Measurements from ENCODE around the gene NKX1-1. TPM values are rescaled to one million over a fixed set of nuclear protein-coding genes. Genes with fewer than 3 reads are reported as not detected.
A peak's percentile ranks its signal among the peaks of the same experiment; 100 is the strongest.

The NKX1-1 gene
- total RNA-seq, 2 donors from 2014 or later: not detected

DNA sequence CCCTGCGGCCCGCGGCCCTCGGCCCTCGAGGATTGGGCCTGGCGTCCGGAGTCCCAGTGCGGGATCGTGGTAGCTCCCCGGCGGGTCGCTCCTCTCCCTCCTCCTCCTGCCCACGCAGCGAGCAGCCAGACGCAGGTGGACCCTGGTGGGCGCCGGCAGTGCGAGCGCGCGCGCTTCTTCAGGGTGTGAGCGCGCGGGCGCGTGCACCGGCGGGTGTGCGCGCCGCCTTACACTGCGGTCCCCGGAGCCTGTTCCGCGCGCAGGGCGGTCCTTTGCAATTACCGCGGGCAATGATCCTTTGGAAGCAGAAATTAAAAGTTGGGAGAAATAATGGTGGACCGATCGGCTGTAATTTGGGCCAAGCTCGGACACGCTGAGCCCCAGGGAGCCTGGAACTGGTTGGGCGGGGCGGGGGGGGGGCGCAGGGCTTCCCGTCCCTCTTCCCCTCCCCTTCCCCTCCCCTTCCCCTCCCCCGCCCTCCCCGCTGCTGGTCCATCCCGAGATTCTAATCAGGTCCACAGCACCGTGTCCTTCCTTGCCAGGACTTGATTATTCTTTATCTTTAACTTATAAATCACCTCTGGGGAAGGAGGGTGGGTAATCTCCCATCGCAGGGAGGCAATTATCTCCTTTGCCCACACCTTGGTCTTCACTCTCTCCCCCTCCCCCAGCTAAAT lies 1.6 kb upstream of the NKX1-1 start:
- no peak for DNase-seq (ENCODE audit: low spot score)
- intact Hi-C loops (cut with DNase I): no loop called here

DNA sequence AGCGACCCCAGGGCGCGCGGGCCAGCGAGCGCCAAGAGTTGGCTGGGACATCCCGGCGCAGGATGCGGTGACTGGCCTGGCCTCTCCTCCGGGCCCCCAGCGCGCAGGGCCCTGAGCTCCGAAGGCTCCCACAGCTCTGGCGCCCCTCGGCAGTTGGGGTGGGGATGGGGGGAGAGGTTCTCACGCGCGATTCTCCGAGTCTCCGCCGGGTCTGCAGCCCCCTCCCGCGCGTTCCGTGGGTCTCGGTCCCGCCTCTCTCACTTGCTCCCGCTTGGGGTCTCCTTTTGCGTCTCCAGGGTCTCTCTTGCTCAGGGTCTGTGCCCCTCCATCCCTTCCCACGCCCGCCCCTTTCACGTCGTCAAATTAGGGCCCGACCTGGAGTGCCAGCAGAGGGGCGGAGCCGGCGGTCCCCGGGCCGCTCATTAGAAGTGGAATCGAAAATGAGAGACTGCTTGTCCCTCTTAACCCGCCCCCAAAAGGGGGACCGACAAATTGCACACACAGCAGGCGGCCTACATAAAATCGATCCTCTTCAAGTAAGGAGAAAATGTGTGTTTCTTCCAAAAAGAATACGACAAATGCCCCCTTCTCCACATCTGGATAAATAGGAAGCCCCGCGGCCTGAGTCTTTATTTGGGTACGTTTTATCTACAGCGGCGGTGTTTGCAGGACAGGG lies 877 bp upstream of the NKX1-1 start:
- DNase-seq (ENCODE audit: low spot score): peak; percentile 73
- intact Hi-C loops (cut with DNase I): no loop called here

DNA sequence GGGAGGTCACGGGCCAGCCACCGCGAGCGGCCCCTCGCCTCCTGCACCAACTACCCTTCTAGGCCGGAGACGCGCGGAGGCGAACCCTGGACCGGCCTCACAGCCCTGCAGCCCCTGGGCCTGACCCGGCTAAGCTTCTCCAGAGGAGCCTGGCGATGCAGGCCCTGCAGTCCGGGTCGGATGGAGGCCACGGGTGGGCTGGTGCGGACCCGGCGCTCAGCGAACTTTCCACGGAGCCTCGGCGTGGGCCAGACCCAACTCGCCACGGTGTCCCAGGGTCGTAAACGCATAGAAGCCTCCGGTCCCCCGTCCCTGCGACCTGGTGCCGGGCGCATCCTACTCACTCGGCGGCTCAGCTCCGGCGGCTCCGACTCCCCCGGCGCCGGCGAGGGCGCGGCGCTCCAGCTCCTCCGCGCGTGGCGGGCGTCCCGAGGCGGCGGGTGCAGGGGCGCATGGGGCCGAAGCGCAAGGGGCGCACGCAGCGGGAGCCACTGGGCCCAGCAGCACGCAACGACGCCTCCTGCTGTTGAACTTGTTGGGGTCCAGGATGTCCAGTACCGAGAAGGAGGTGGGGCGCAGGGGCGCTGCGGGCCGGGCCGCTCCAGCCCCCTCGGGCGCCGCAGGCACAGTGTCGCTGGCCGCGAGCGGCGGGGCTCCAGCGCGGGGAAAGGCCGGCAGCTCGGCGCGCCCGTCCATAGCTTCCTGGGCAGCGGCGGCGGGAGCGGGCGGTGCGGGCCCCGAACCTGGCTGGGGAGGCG lies 427 bp downstream of the NKX1-1 start:
- intact Hi-C loops (cut with DNase I): no loop called here
- DNase-seq (ENCODE audit: low spot score): peak; percentile 71

- no peak for DNase-seq (ENCODE audit: low spot score)
- intact Hi-C loops (cut with DNase I): no loop called here
These were observed 997 bp downstream of the NKX1-1 start for GRCh38 chr4:1405254-1405635.

- peak; percentile 71 for DNase-seq (ENCODE audit: low spot score)
- intact Hi-C loops (cut with DNase I): no loop called here
These were observed 1.5 kb downstream of the NKX1-1 start for GRCh38 chr4:1404573-1405253.

DNA sequence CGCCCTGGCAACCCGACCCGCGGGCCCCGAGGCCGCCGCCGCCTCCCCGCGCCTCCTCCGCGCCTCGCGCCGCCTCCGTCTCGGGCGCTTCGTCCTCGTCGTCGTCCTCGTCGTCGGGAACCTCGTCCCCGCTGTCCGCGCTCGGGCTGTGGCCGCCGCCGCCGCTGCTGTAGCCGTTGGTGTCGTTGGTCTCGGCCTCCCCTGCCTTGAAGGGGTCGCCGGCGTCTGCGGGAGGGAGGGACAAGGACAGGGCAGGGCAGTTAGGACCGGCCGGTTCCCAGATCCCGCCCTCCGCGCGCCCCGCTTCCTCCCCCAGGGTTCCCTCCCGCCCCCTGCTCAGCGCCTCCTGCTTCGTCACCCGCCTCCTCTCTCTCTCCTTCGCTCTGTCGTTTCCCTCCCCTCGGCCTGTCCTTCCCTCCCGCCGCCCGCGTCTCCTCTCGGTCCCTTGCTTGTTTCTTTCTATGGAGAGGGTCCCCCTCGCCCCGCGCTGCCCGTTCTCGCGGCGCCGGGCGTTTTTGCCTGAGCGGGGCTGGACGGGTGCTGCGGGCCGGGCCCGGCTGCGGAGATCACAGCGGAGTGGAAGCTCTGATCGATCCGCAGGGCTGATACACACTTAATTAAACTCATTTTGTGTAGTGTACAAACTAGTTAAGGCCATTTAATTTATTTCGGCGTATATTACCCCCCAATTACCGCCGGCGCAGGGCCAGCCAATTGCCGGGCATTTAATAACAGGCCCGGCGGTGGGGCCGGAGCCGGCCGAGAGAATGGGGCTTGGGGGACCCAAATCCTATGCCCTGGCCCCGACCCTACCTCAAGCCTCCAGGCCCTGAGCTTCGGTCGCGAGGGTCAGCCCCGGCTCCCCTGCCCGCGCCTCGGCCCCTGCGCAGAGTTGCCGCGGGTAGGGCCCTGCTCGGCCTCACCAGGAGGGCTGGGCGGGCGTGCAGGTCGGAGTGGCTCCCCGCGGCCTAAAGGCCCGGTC lies 2.4 kb downstream of the NKX1-1 start:
- DNase-seq (ENCODE audit: low spot score): peak; percentile 77
- intact Hi-C loops (cut with DNase I): no loop called here

DNA sequence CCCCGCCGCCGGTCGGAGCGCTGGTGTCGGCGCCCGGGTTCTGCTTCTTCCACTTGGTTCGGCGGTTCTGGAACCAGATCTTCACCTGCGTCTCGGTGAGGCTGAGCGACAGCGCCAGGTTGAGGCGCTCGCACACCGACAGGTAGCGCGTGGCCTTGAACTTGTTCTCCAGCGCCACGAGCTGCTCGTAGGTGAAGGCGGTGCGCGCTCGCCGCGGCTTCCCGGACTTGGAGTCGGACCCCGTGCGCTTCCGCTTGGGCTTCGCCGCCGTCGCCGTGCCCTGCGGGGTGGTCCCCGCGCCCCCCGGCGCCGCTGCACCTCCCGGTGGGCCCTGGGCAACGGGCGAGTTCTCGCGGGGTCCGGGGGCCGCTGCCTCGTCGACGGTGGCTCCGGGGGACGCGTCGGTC lies 3.1 kb downstream of the NKX1-1 start:
- DNase-seq (ENCODE audit: low spot score): peak; percentile 53
- intact Hi-C loops (cut with DNase I): no loop called here

GRCh38 chr4:1402516-1403091 lies 3.6 kb downstream of the NKX1-1 start:
- DNase-seq (ENCODE audit: low spot score): peak; percentile 67
- intact Hi-C loops (cut with DNase I): no loop called here

DNA sequence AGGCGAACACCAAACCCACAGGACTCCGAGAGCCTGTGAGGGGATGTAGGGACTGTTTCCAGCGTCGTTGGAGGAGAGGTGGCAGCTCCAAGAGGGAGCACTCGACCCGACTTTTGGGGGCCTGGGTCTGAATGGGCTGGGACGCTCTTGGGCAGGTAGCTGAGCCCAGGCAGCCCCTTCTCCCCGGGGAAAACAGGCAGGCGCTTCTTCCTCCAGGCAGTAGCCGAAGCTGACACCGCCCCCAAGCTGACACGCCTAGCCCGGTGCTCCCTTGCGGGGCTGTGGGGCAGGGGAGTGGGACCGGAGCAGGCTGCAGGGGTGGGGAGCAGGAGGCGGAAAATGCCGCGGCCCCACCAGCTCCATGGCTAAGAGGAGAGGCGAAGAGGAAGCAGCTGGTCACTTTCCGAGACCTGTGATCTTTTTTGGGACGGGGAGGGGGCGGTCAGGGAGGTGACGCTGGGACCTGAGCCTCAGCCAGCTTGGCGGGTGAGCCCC lies 4.2 kb downstream of the NKX1-1 start:
- intact Hi-C loops (cut with DNase I): no loop called here
- peak; percentile 78 for DNase-seq (ENCODE audit: low spot score)

GRCh38 chr4:1401409-1402020 lies 4.7 kb downstream of the NKX1-1 start:
- DNase-seq (ENCODE audit: low spot score): peak; percentile 64
- intact Hi-C loops (cut with DNase I): no loop called here

GRCh38 chr4:1400831-1401408 lies 5.3 kb downstream of the NKX1-1 start:
- DNase-seq (ENCODE audit: low spot score): peak; percentile 54
- intact Hi-C loops (cut with DNase I): no loop called here

GRCh38 chr4:1400191-1400805 lies 5.9 kb downstream of the NKX1-1 start:
- intact Hi-C loops (cut with DNase I): no loop called here
- DNase-seq (ENCODE audit: low spot score): peak; percentile 58

GRCh38 chr4:1399508-1400190 lies 6.6 kb downstream of the NKX1-1 start:
- peak; percentile 40 for DNase-seq (ENCODE audit: low spot score)
- intact Hi-C loops (cut with DNase I): no loop called here

DNA sequence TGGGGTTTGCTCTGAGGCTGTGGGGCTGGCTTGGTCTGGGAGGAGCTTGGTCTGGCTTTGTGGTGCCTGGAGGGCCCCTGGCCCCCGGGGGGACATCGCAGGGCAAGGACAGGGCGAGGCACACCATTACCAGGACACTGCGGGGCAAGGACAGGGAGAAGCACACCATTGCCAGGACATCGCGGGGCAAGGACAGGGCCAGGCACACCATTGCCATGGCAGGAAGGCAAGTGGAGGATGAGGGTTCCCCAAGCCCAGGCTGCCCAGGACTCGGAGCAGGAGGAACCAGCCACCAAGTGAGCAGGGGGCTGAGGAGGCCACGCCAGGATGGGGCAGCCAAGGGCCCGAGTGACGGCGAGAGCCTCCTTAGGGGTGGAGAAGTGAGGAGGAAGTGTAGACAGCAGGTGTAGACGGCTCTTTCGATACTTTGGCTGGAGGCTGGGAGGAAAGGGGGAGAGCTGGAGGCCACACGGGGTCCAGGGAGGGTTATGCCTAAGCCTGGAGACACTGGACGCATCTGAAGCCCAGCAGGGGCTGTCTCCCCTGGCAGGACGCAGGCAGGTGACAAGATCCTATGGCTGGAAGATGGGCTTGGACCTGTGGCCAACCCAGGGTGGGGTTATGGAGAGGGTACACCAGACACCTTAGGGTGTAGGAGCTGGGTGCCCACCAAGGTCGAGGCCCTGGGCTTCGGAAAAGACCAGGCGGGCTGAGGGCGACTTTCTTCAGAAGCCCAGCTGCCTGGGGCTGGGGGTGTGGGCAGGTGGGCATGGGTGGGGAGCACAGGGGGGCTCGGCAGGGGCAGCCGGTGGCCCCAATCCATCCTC lies 7.3 kb downstream of the NKX1-1 start:
- peak; percentile 43 for DNase-seq (ENCODE audit: low spot score)
- intact Hi-C loops (cut with DNase I): no loop called here

- peak; percentile 66 for DNase-seq (ENCODE audit: low spot score)
- intact Hi-C loops (cut with DNase I): no loop called here
These were observed 9.3 kb downstream of the NKX1-1 start for GRCh38 chr4:1396806-1397455.
